HEK293T (cell line): Measurements from ENCODE around the gene SLAMF8.

Experiments used
- BHLHE40 ChIP-seq: fragments of 450-650 bp; IDR thresholded peaks from 2 replicates; pipeline ENCODE4 v1.6.1; 2016; ENCODE audit warnings: mild to moderate bottlenecking, moderate library complexity, borderline replicate concordance
- HDGF ChIP-seq: fragments of 450-650 bp; IDR thresholded peaks from 2 replicates; pipeline ENCODE4 v1.6.1; 2017; ENCODE audit warnings: antibody characterized with exemption, borderline replicate concordance
- SP1 ChIP-seq: fragments of 450-650 bp; IDR thresholded peaks from 2 replicates; pipeline ENCODE4 v1.6.1; 2017
- SUZ12 ChIP-seq: fragments of 450-650 bp; IDR thresholded peaks from 2 replicates; pipeline ENCODE4 v1.6.1; 2016; ENCODE audit warnings: mild to moderate bottlenecking

- TF ChIP-seq SUZ12: no peak
- no peak for TF ChIP-seq BHLHE40
- TF ChIP-seq HDGF: no peak
- TF ChIP-seq SP1: no peak
Measured at GRCh38 chr1:159855709-159856108, 29.0 kb downstream of the SLAMF8 start.
